ENCODE data around the gene FGF12. TPM values are rescaled to one million over a fixed set of nuclear protein-coding genes. Genes with fewer than 3 reads are reported as not detected.

FGF12 gene
- polyA plus RNA-seq, 2 of the 4 experiments (the other 2 are of a cell fraction), result 0.63 to 1.1 TPM

GRCh38 chr3:192611411-192611810 is 115.9 kb downstream of the FGF12 start:
- ATAC-seq (no peak), DNase-seq (ENCODE audit: low read depth in 1 of 2, low spot score in 1 of 2) (no peak), FAIRE-seq (no peak)
- WGBS (ENCODE audit: missing lambda C conversion rate), result 7% methylated on average over 4 of the region's 4 CpGs
- CTCF ChIA-PET, result interaction anchor here (1.3 kb wide), 1 partner anchor 167 kb away, joined by 3 read pairs; no protein-coding TSS in a partner anchor
- TF ChIP-seq, protein P1, sequence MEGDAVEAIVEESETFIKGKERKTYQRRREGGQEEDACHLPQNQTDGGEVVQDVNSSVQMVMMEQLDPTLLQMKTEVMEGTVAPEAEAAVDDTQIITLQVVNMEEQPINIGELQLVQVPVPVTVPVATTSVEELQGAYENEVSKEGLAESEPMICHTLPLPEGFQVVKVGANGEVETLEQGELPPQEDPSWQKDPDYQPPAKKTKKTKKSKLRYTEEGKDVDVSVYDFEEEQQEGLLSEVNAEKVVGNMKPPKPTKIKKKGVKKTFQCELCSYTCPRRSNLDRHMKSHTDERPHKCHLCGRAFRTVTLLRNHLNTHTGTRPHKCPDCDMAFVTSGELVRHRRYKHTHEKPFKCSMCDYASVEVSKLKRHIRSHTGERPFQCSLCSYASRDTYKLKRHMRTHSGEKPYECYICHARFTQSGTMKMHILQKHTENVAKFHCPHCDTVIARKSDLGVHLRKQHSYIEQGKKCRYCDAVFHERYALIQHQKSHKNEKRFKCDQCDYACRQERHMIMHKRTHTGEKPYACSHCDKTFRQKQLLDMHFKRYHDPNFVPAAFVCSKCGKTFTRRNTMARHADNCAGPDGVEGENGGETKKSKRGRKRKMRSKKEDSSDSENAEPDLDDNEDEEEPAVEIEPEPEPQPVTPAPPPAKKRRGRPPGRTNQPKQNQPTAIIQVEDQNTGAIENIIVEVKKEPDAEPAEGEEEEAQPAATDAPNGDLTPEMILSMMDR (IDR thresholded peaks at IDR 0.05), result no peak
- TF ChIP-seq JUN (IDR thresholded peaks at IDR 0.05) (no peak), CBX2 (IDR thresholded peaks at IDR 0.05; ENCODE audit: borderline replicate concordance, low read depth) (no peak), RFX5 (IDR thresholded peaks at IDR 0.05) (no peak), TP53 (CRISPR knock-in tag; IDR thresholded peaks at IDR 0.05) (no peak), POLR2A (IDR thresholded peaks at IDR 0.05; ENCODE audit: low read length) (no peak), BCL3 (IDR thresholded peaks at IDR 0.05) (no peak), RARB (CRISPR knock-in tag; IDR thresholded peaks at IDR 0.05) (no peak), NR3C1 (IDR thresholded peaks at IDR 0.05) (no peak), KDM5A (IDR thresholded peaks at IDR 0.05) (no peak), NFE2L2 (conservative IDR thresholded peaks at IDR 0.05; ENCODE audit: low read length) (no peak), NPAS2 (CRISPR knock-in tag; IDR thresholded peaks at IDR 0.05; ENCODE audit: borderline replicate concordance) (no peak)
- TF ChIP-seq, protein P2, sequence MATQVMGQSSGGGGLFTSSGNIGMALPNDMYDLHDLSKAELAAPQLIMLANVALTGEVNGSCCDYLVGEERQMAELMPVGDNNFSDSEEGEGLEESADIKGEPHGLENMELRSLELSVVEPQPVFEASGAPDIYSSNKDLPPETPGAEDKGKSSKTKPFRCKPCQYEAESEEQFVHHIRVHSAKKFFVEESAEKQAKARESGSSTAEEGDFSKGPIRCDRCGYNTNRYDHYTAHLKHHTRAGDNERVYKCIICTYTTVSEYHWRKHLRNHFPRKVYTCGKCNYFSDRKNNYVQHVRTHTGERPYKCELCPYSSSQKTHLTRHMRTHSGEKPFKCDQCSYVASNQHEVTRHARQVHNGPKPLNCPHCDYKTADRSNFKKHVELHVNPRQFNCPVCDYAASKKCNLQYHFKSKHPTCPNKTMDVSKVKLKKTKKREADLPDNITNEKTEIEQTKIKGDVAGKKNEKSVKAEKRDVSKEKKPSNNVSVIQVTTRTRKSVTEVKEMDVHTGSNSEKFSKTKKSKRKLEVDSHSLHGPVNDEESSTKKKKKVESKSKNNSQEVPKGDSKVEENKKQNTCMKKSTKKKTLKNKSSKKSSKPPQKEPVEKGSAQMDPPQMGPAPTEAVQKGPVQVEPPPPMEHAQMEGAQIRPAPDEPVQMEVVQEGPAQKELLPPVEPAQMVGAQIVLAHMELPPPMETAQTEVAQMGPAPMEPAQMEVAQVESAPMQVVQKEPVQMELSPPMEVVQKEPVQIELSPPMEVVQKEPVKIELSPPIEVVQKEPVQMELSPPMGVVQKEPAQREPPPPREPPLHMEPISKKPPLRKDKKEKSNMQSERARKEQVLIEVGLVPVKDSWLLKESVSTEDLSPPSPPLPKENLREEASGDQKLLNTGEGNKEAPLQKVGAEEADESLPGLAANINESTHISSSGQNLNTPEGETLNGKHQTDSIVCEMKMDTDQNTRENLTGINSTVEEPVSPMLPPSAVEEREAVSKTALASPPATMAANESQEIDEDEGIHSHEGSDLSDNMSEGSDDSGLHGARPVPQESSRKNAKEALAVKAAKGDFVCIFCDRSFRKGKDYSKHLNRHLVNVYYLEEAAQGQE (IDR thresholded peaks at IDR 0.05), result no peak
- POLR2A ChIA-PET, result no interaction called here
- H3K4me1 ChIP-seq, result no peaks in the 10 kb centered on the region
- H3K4me3 ChIP-seq, result no peak overlapping the region
- H3K27ac ChIP-seq, result no peak overlapping the region
- no peaks in the 10 kb centered on the region for H3K9me3 ChIP-seq
- no peak overlapping the region for H3K4me2 ChIP-seq

DNA sequence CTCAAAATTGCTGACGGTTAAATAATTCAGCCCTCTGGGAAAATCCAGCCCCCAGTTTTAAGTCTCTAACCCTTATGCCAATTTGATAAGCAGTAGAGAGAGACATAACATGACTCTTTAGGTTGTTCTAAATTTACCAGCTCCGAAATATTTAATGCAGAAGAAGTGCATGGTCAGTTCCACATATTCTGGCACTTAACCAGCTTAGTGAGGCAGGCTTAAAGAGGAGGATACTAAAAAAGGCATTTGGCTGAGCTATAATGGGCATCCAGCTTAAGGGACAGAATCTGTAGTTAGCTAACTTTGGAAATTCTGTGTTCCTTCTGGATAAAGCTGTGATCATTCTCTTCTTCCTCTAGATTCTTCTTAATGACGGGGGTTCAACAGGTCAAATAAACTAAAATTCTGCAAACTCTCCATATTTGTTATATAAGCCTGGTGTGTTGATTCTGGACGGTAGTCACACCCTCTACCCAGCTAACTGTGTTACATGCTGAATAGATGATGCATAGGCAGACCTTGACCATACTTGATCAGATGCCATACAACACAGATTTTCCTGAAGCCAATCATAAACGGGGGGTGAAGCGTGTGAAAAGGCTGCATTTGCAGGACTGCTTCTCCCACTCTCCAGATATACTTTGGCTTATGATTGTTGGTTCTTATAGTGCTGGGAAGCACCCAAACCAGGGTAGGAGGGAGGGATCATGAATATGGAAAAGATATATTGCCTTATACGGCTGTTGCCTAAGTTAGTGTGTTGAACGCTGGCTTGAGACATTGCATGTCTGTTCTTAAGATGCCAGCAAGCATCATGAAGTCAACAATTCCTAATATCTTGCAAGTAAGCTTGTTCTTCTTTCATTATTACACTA is 118.4 kb downstream of the FGF12 start:
- Histone ChIP-seq H3K4me2 (no peak overlapping the region), H3K4me1 (no peaks in the 10 kb centered on the region), H3K9me3 (no peaks in the 10 kb centered on the region), H3K4me3 (no peak overlapping the region), H3K27ac (no peak overlapping the region)
- no peak for TF ChIP-seq ATOH8 (CRISPR knock-in tag; IDR thresholded peaks at IDR 0.05; ENCODE audit: low read depth)
- no peak for TF ChIP-seq KDM5A (IDR thresholded peaks at IDR 0.05)
- no peak for TF ChIP-seq RNF2 (IDR thresholded peaks at IDR 0.05; ENCODE audit: borderline replicate concordance, low read depth)
- TF ChIP-seq HDAC2 (IDR thresholded peaks at IDR 0.05), result no peak
- TF ChIP-seq NPAS2 (CRISPR knock-in tag; IDR thresholded peaks at IDR 0.05; ENCODE audit: borderline replicate concordance), result no peak
- no peak for TF ChIP-seq GATA3 (IDR thresholded peaks at IDR 0.05; ENCODE audit: borderline replicate concordance)
- TF ChIP-seq ZC3H11A (IDR thresholded peaks at IDR 0.05), result no peak
- no peak for TF ChIP-seq ZNF302 (CRISPR knock-in tag; IDR thresholded peaks at IDR 0.05)
- no peak for TF ChIP-seq BCL3 (IDR thresholded peaks at IDR 0.05)
- TF ChIP-seq RAD21 (conservative IDR thresholded peaks at IDR 0.05 in 1 of 2, IDR thresholded peaks at IDR 0.05 in 1 of 2), result no peak
- no peak for TF ChIP-seq FOXS1 (CRISPR knock-in tag; IDR thresholded peaks at IDR 0.05)
- TF ChIP-seq, protein P3, sequence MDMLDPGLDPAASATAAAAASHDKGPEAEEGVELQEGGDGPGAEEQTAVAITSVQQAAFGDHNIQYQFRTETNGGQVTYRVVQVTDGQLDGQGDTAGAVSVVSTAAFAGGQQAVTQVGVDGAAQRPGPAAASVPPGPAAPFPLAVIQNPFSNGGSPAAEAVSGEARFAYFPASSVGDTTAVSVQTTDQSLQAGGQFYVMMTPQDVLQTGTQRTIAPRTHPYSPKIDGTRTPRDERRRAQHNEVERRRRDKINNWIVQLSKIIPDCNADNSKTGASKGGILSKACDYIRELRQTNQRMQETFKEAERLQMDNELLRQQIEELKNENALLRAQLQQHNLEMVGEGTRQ (IDR thresholded peaks at IDR 0.05), result no peak
- TF ChIP-seq, protein P4, sequence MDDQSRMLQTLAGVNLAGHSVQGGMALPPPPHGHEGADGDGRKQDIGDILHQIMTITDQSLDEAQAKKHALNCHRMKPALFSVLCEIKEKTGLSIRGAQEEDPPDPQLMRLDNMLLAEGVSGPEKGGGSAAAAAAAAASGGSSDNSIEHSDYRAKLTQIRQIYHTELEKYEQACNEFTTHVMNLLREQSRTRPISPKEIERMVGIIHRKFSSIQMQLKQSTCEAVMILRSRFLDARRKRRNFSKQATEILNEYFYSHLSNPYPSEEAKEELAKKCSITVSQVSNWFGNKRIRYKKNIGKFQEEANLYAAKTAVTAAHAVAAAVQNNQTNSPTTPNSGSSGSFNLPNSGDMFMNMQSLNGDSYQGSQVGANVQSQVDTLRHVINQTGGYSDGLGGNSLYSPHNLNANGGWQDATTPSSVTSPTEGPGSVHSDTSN (IDR thresholded peaks at IDR 0.05), result no peak
- TF ChIP-seq PHF8 (IDR thresholded peaks at IDR 0.05; ENCODE audit: borderline replicate concordance, low read depth), result no peak
- ATAC-seq (no peak), FAIRE-seq (no peak), DNase-seq (ENCODE audit: low read depth in 1 of 2, low spot score in 1 of 2) (no peak)
- ChIA-PET CTCF (no interaction called here), POLR2A (no interaction called here)
- 39% methylated on average over 7 of the region's 8 CpGs for WGBS (ENCODE audit: missing lambda C conversion rate)

All from A549 (cell line).